Body of pancreas (tissue), 4 donors: Measurements from ENCODE around the gene BASP1.

Experiments
- CTCF ChIP-seq, 7 experiments: fragments of 450-650 bp in 4 of 7; fragments of 200-600 bp in 3 of 7; sonication (generic) in 3 of 7; IDR thresholded peaks; one replicate each; pipeline ENCODE4 v1.5.1; 2016 to 2019; ENCODE audit warnings: antibody characterized with exemption in 7 of 7
- POLR2A ChIP-seq, 3 donors: fragments of 450-650 bp; IDR thresholded peaks; one replicate each; pipeline ENCODE4 v1.6.1; 2016; ENCODE audit warnings: antibody characterized with exemption in 3 of 3, mild to moderate bottlenecking in 2 of 3

GRCh38 chr5:17206021-17206420, 11.4 kb upstream of the BASP1 start:
- TF ChIP-seq CTCF (IDR thresholded peaks at IDR 0.05): no peak
- no peak for TF ChIP-seq POLR2A (IDR thresholded peaks at IDR 0.05)
